Activated CD8-positive, alpha-beta memory T cell treated with anti-CD3 and anti-CD28 coated beads, Interleukin-2, amount 10 ng/mL, durations not matched to agents 7 days and 5 days (primary cell): ENCODE results near the gene EML4. TPM values are rescaled to one million over a fixed set of nuclear protein-coding genes. Genes with fewer than 3 reads are reported as not detected.
A peak's percentile ranks its signal among the peaks of the same experiment; 100 is the strongest.

ENCODE experiments used
- ATAC-seq: fragments of 150-1000 bp; cut with Tn5 transposase; one replicate; pipeline ENCODE4 v1.10.0; 2021; ENCODE audit warnings: moderate library complexity
- CTCF ChIA-PET: fragments of 350-600 bp; sonication (Branson Sonifier 250); formaldehyde crosslinking; loops from one replicate; lab custom pipeline; 2021; ENCODE audit warnings: antibody characterized with exemption; lab: Charles Lee
- DNase-seq: peaks from one replicate; pipeline ENCODE4 v3.0.0-alpha.2; 2020
- H3K27ac Mint-ChIP-seq: one replicate; pipeline ENCODE4 v1.8.0; 2021; ENCODE audit warnings: mild to moderate bottlenecking, mixed read lengths
- H3K27me3 Mint-ChIP-seq: one replicate; pipeline ENCODE4 v1.8.0; 2021; ENCODE audit warnings: mixed read lengths
- H3K36me3 Mint-ChIP-seq: one replicate; pipeline ENCODE4 v1.8.0; 2021; ENCODE audit warnings: mild to moderate bottlenecking, mixed read lengths
- H3K4me1 Mint-ChIP-seq: one replicate; pipeline ENCODE4 v1.8.0; 2021; ENCODE audit warnings: mixed read lengths
- H3K4me3 Mint-ChIP-seq: one replicate; pipeline ENCODE4 v1.8.0; 2021; ENCODE audit warnings: mild to moderate bottlenecking, moderate library complexity, mixed read lengths
- H3K9me3 Mint-ChIP-seq: one replicate; pipeline ENCODE4 v1.8.0; 2022; ENCODE audit warnings: low read depth, mixed read lengths
- total RNA-seq, 2 experiments: library from RNA; stranded (reverse); gene quantifications; one replicate each; pipeline ENCODE4 v1.2.3, GENCODE V29; 2021

EML4 gene
- total RNA-seq, 2 experiments from 2014 or later, result 73.4 to 110 TPM

- Mint-ChIP-seq H3K4me3 (no peak overlapping the region), H3K27me3 (no peaks in the 10 kb centered on the region), H3K4me1 (peaks cover 30% of the 10 kb centered on the region), H3K27ac (peak overlapping the region; percentile 28), H3K9me3 (no peaks in the 10 kb centered on the region), H3K36me3 (no peaks in the 10 kb centered on the region)
- ATAC-seq, result no peak
- no peak for DNase-seq
- CTCF ChIA-PET, result interaction anchor here (0.6 to 2.4 kb wide), 13 partner anchors 9 to 273 kb away, joined by 3 to 6 read pairs (median 4); no protein-coding TSS in a partner anchor
Measured at GRCh38 chr2:42141687-42142546, 27.2 kb upstream of the EML4 start.

- Mint-ChIP-seq H3K4me1 (peaks cover 24% of the 10 kb centered on the region), H3K36me3 (no peaks in the 10 kb centered on the region), H3K27ac (no peak overlapping the region), H3K27me3 (no peaks in the 10 kb centered on the region), H3K4me3 (no peak overlapping the region), H3K9me3 (no peaks in the 10 kb centered on the region)
- CTCF ChIA-PET, result interaction anchor here (0.6 to 2.4 kb wide), 7 partner anchors 10 to 274 kb away, joined by 3 to 6 read pairs (median 4); no protein-coding TSS in a partner anchor
- DNase-seq (no peak), ATAC-seq (no peak)
Measured at GRCh38 chr2:42142547-42143184, 26.5 kb upstream of the EML4 start.

GRCh38 chr2:42147641-42148274 is 21.4 kb upstream of the EML4 start:
- H3K36me3 Mint-ChIP-seq, result peaks cover 8% of the 10 kb centered on the region
- no peak overlapping the region for H3K4me3 Mint-ChIP-seq
- no peak for ATAC-seq
- no peaks in the 10 kb centered on the region for H3K9me3 Mint-ChIP-seq
- H3K4me1 Mint-ChIP-seq, result peaks cover 8% of the 10 kb centered on the region
- H3K27me3 Mint-ChIP-seq, result no peaks in the 10 kb centered on the region
- CTCF ChIA-PET, result interaction anchor here (0.9 to 1.0 kb wide), 2 partner anchors 11 to 12 kb away, joined by 3 to 5 read pairs; no protein-coding TSS in a partner anchor
- H3K27ac Mint-ChIP-seq, result no peak overlapping the region
- no peak for DNase-seq

GRCh38 chr2:42150159-42150558 is 19.0 kb upstream of the EML4 start:
- Mint-ChIP-seq H3K4me1 (peaks cover 4% of the 10 kb centered on the region), H3K36me3 (peaks cover 8% of the 10 kb centered on the region), H3K4me3 (no peak overlapping the region), H3K27ac (no peak overlapping the region), H3K27me3 (no peaks in the 10 kb centered on the region), H3K9me3 (no peaks in the 10 kb centered on the region)
- CTCF ChIA-PET, result interaction anchor here (0.8 to 1.8 kb wide), 3 partner anchors 8 to 14 kb away, joined by 3 to 6 read pairs (median 5); no protein-coding TSS in a partner anchor
- no peak for ATAC-seq
- DNase-seq, result no peak

- CTCF ChIA-PET, result no interaction called here
- DNase-seq (no peak), ATAC-seq (no peak)
- Mint-ChIP-seq H3K36me3 (peaks cover 6% of the 10 kb centered on the region), H3K9me3 (no peaks in the 10 kb centered on the region), H3K4me1 (peaks cover 4% of the 10 kb centered on the region), H3K27ac (no peak overlapping the region), H3K4me3 (no peak overlapping the region), H3K27me3 (no peaks in the 10 kb centered on the region)
Measured at GRCh38 chr2:42153944-42154581, 15.1 kb upstream of the EML4 start.

- CTCF ChIA-PET, result interaction anchor here (1.5 to 1.7 kb wide), 2 partner anchors 15 to 21 kb away, joined by 3 to 5 read pairs; no protein-coding TSS in a partner anchor
- Mint-ChIP-seq H3K4me3 (no peak overlapping the region), H3K27ac (no peak overlapping the region), H3K27me3 (peaks cover 2% of the 10 kb centered on the region), H3K36me3 (peaks cover 1% of the 10 kb centered on the region), H3K4me1 (no peaks in the 10 kb centered on the region), H3K9me3 (no peaks in the 10 kb centered on the region)
- ATAC-seq, result no peak
- no peak for DNase-seq
Measured at GRCh38 chr2:42156721-42157120, 12.4 kb upstream of the EML4 start.

GRCh38 chr2:42161444-42161843 is 7.7 kb upstream of the EML4 start:
- H3K36me3 Mint-ChIP-seq, result no peaks in the 10 kb centered on the region

GRCh38 chr2:42163444-42164045 is 5.6 kb upstream of the EML4 start:
- no peaks in the 10 kb centered on the region for H3K9me3 Mint-ChIP-seq
- no peak for ATAC-seq
- no peaks in the 10 kb centered on the region for H3K36me3 Mint-ChIP-seq
- DNase-seq, result no peak
- peaks cover 3% of the 10 kb centered on the region for H3K4me1 Mint-ChIP-seq
- CTCF ChIA-PET, result interaction anchor here (0.7 to 1.0 kb wide), 2 partner anchors 69 to 73 kb away, joined by 3 to 7 read pairs; no protein-coding TSS in a partner anchor
- H3K27ac Mint-ChIP-seq, result no peak overlapping the region
- H3K27me3 Mint-ChIP-seq, result peaks cover 8% of the 10 kb centered on the region
- H3K4me3 Mint-ChIP-seq, result no peak overlapping the region

More at GRCh38 chr2:42161444-42161843, 7.7 kb upstream of the EML4 start:
- Mint-ChIP-seq H3K4me3 (no peak overlapping the region), H3K9me3 (no peaks in the 10 kb centered on the region), H3K27me3 (peaks cover 8% of the 10 kb centered on the region), H3K27ac (no peak overlapping the region), H3K4me1 (peaks cover 1% of the 10 kb centered on the region)
- no peak for DNase-seq
- no peak for ATAC-seq
- CTCF ChIA-PET, result interaction anchor here (0.6 to 1.3 kb wide), 2 partner anchors 11 to 496 kb away, joined by 3 to 5 read pairs; no protein-coding TSS in a partner anchor

GRCh38 chr2:42164046-42164445 is 5.1 kb upstream of the EML4 start:
- no peak for DNase-seq
- no peak for ATAC-seq
- Mint-ChIP-seq H3K27me3 (peaks cover 8% of the 10 kb centered on the region), H3K4me3 (no peak overlapping the region), H3K27ac (no peak overlapping the region), H3K36me3 (no peaks in the 10 kb centered on the region), H3K9me3 (no peaks in the 10 kb centered on the region), H3K4me1 (peaks cover 7% of the 10 kb centered on the region)
- CTCF ChIA-PET, result no interaction called here

GRCh38 chr2:42164971-42165370 is 4.2 kb upstream of the EML4 start:
- CTCF ChIA-PET, result interaction anchor here (1.0 kb wide), 1 partner anchor 76 kb away, joined by 3 read pairs; no protein-coding TSS in a partner anchor
- no peak overlapping the region for H3K27ac Mint-ChIP-seq
- H3K4me3 Mint-ChIP-seq, result no peak overlapping the region
- peaks cover 7% of the 10 kb centered on the region for H3K4me1 Mint-ChIP-seq
- ATAC-seq, result no peak
- H3K36me3 Mint-ChIP-seq, result no peaks in the 10 kb centered on the region
- no peaks in the 10 kb centered on the region for H3K9me3 Mint-ChIP-seq
- DNase-seq, result no peak
- H3K27me3 Mint-ChIP-seq, result peaks cover 8% of the 10 kb centered on the region

GRCh38 chr2:42167458-42167857 is 1.7 kb upstream of the EML4 start:
- H3K4me1 Mint-ChIP-seq, result peaks cover 11% of the 10 kb centered on the region
- no peak for ATAC-seq
- peaks cover 6% of the 10 kb centered on the region for H3K27me3 Mint-ChIP-seq
- no peak for DNase-seq
- no peak overlapping the region for H3K27ac Mint-ChIP-seq
- CTCF ChIA-PET, result interaction anchor here (0.8 to 1.9 kb wide), 5 partner anchors 10 to 61 kb away, joined by 3 to 5 read pairs (median 4); no protein-coding TSS in a partner anchor
- no peaks in the 10 kb centered on the region for H3K36me3 Mint-ChIP-seq
- no peaks in the 10 kb centered on the region for H3K9me3 Mint-ChIP-seq
- H3K4me3 Mint-ChIP-seq, result no peak overlapping the region

GRCh38 chr2:42168459-42169099 is 574 bp upstream of the EML4 start:
- DNase-seq (no peak), ATAC-seq (no peak)
- no peaks in the 10 kb centered on the region for H3K27me3 Mint-ChIP-seq
- peaks cover 21% of the 10 kb centered on the region for H3K4me1 Mint-ChIP-seq
- CTCF ChIA-PET, result interaction anchor here (1.4 kb wide), 1 partner anchor 63 kb away, joined by 3 read pairs; no protein-coding TSS in a partner anchor
- H3K4me3 Mint-ChIP-seq, result no peak overlapping the region
- H3K9me3 Mint-ChIP-seq, result no peaks in the 10 kb centered on the region
- H3K27ac Mint-ChIP-seq, result no peak overlapping the region
- H3K36me3 Mint-ChIP-seq, result peaks cover 1% of the 10 kb centered on the region
